ENCODE results near the gene SLC35F3.

SLC35F3 gene

GRCh38 chr1:234072793-234073192 is 168.3 kb downstream of the SLC35F3 start:
- H3K27ac Mint-ChIP-seq, result no peak overlapping the region
- no peak overlapping the region for H3K4me3 Mint-ChIP-seq
- H3K27me3 Mint-ChIP-seq, result peaks cover 10% of the 10 kb centered on the region
- H3K36me3 Mint-ChIP-seq (ENCODE audit: low read depth), result no peaks in the 10 kb centered on the region
- no peaks in the 10 kb centered on the region for H3K4me1 Mint-ChIP-seq (ENCODE audit: low read depth)
- H3K9me3 Mint-ChIP-seq, result no peaks in the 10 kb centered on the region

GRCh38 chr1:234078143-234078542 is 173.7 kb downstream of the SLC35F3 start:
- Mint-ChIP-seq H3K9me3 (no peaks in the 10 kb centered on the region), H3K4me1 (ENCODE audit: low read depth) (no peaks in the 10 kb centered on the region), H3K4me3 (no peak overlapping the region), H3K36me3 (ENCODE audit: low read depth) (no peaks in the 10 kb centered on the region), H3K27me3 (peaks cover 40% of the 10 kb centered on the region), H3K27ac (no peak overlapping the region)

- H3K9me3 Mint-ChIP-seq, result no peaks in the 10 kb centered on the region
- no peaks in the 10 kb centered on the region for H3K36me3 Mint-ChIP-seq (ENCODE audit: low read depth)
- H3K27me3 Mint-ChIP-seq, result peaks cover 35% of the 10 kb centered on the region
- H3K4me1 Mint-ChIP-seq (ENCODE audit: low read depth), result no peaks in the 10 kb centered on the region
- no peak overlapping the region for H3K27ac Mint-ChIP-seq
- H3K4me3 Mint-ChIP-seq, result no peak overlapping the region
Observed at GRCh38 chr1:234079896-234080295, 175.4 kb downstream of the SLC35F3 start.

GRCh38 chr1:234083460-234083859 is 179.0 kb downstream of the SLC35F3 start:
- no peak overlapping the region for H3K27ac Mint-ChIP-seq
- peaks cover 41% of the 10 kb centered on the region for H3K27me3 Mint-ChIP-seq
- H3K36me3 Mint-ChIP-seq (ENCODE audit: low read depth), result no peaks in the 10 kb centered on the region
- H3K4me1 Mint-ChIP-seq (ENCODE audit: low read depth), result no peaks in the 10 kb centered on the region
- H3K9me3 Mint-ChIP-seq, result no peaks in the 10 kb centered on the region
- no peak overlapping the region for H3K4me3 Mint-ChIP-seq

- no peaks in the 10 kb centered on the region for H3K4me1 Mint-ChIP-seq (ENCODE audit: low read depth)
- peaks cover 4% of the 10 kb centered on the region for H3K9me3 Mint-ChIP-seq
- H3K36me3 Mint-ChIP-seq (ENCODE audit: low read depth), result no peaks in the 10 kb centered on the region
- H3K4me3 Mint-ChIP-seq, result no peak overlapping the region
- H3K27me3 Mint-ChIP-seq, result peaks cover 30% of the 10 kb centered on the region
- no peak overlapping the region for H3K27ac Mint-ChIP-seq
Observed at GRCh38 chr1:234089396-234089795, 184.9 kb downstream of the SLC35F3 start.

- no peaks in the 10 kb centered on the region for H3K4me1 Mint-ChIP-seq (ENCODE audit: low read depth)
- peaks cover 30% of the 10 kb centered on the region for H3K27me3 Mint-ChIP-seq
- H3K9me3 Mint-ChIP-seq, result peaks cover 4% of the 10 kb centered on the region
- no peaks in the 10 kb centered on the region for H3K36me3 Mint-ChIP-seq (ENCODE audit: low read depth)
- H3K27ac Mint-ChIP-seq, result no peak overlapping the region
- H3K4me3 Mint-ChIP-seq, result no peak overlapping the region
Observed at GRCh38 chr1:234090212-234091064, 186.0 kb downstream of the SLC35F3 start.

- Mint-ChIP-seq H3K27me3 (peaks cover 24% of the 10 kb centered on the region), H3K27ac (no peak overlapping the region), H3K4me1 (ENCODE audit: low read depth) (no peaks in the 10 kb centered on the region)
Observed at GRCh38 chr1:234091065-234091401, 186.6 kb downstream of the SLC35F3 start.

GRCh38 chr1:234091876-234092275 is 187.4 kb downstream of the SLC35F3 start:
- Mint-ChIP-seq H3K9me3 (peaks cover 4% of the 10 kb centered on the region), H3K27me3 (peaks cover 23% of the 10 kb centered on the region), H3K27ac (no peak overlapping the region), H3K36me3 (ENCODE audit: low read depth) (no peaks in the 10 kb centered on the region), H3K4me3 (no peak overlapping the region), H3K4me1 (ENCODE audit: low read depth) (no peaks in the 10 kb centered on the region)

More at GRCh38 chr1:234091065-234091401, 186.6 kb downstream of the SLC35F3 start:
- Mint-ChIP-seq H3K36me3 (ENCODE audit: low read depth) (no peaks in the 10 kb centered on the region), H3K4me3 (no peak overlapping the region), H3K9me3 (peaks cover 4% of the 10 kb centered on the region)

- peaks cover 17% of the 10 kb centered on the region for H3K27me3 Mint-ChIP-seq
- H3K4me1 Mint-ChIP-seq (ENCODE audit: low read depth), result no peaks in the 10 kb centered on the region
- H3K27ac Mint-ChIP-seq, result no peak overlapping the region
- H3K36me3 Mint-ChIP-seq (ENCODE audit: low read depth), result no peaks in the 10 kb centered on the region
- H3K4me3 Mint-ChIP-seq, result no peak overlapping the region
- peaks cover 4% of the 10 kb centered on the region for H3K9me3 Mint-ChIP-seq
Observed at GRCh38 chr1:234093107-234093506, 188.6 kb downstream of the SLC35F3 start.

- no peak overlapping the region for H3K27ac Mint-ChIP-seq
- H3K4me1 Mint-ChIP-seq (ENCODE audit: low read depth), result no peaks in the 10 kb centered on the region
- peaks cover 17% of the 10 kb centered on the region for H3K27me3 Mint-ChIP-seq
- no peak overlapping the region for H3K4me3 Mint-ChIP-seq
- H3K36me3 Mint-ChIP-seq (ENCODE audit: low read depth), result no peaks in the 10 kb centered on the region
- peaks cover 4% of the 10 kb centered on the region for H3K9me3 Mint-ChIP-seq
Observed at GRCh38 chr1:234093741-234094140, 189.3 kb downstream of the SLC35F3 start.

- H3K27ac Mint-ChIP-seq, result no peak overlapping the region
- no peaks in the 10 kb centered on the region for H3K4me1 Mint-ChIP-seq (ENCODE audit: low read depth)
- H3K9me3 Mint-ChIP-seq, result peaks cover 4% of the 10 kb centered on the region
- no peak overlapping the region for H3K4me3 Mint-ChIP-seq
- no peaks in the 10 kb centered on the region for H3K36me3 Mint-ChIP-seq (ENCODE audit: low read depth)
- H3K27me3 Mint-ChIP-seq, result peaks cover 17% of the 10 kb centered on the region
Observed at GRCh38 chr1:234094172-234094571, 189.7 kb downstream of the SLC35F3 start.

- no peaks in the 10 kb centered on the region for H3K9me3 Mint-ChIP-seq
- H3K4me3 Mint-ChIP-seq, result no peak overlapping the region
- H3K27ac Mint-ChIP-seq, result no peak overlapping the region
- H3K4me1 Mint-ChIP-seq (ENCODE audit: low read depth), result no peaks in the 10 kb centered on the region
- H3K27me3 Mint-ChIP-seq, result peaks cover 17% of the 10 kb centered on the region
- no peaks in the 10 kb centered on the region for H3K36me3 Mint-ChIP-seq (ENCODE audit: low read depth)
Observed at GRCh38 chr1:234096161-234096770, 191.8 kb downstream of the SLC35F3 start.

GRCh38 chr1:234102583-234102982 is 198.1 kb downstream of the SLC35F3 start:
- Mint-ChIP-seq H3K9me3 (no peaks in the 10 kb centered on the region), H3K27ac (no peak overlapping the region)

GRCh38 chr1:234103198-234103597 is 198.7 kb downstream of the SLC35F3 start:
- Mint-ChIP-seq H3K4me1 (ENCODE audit: low read depth) (no peaks in the 10 kb centered on the region), H3K36me3 (ENCODE audit: low read depth) (no peaks in the 10 kb centered on the region), H3K9me3 (no peaks in the 10 kb centered on the region), H3K27me3 (peaks cover 36% of the 10 kb centered on the region), H3K27ac (no peak overlapping the region), H3K4me3 (no peak overlapping the region)

More at GRCh38 chr1:234102583-234102982, 198.1 kb downstream of the SLC35F3 start:
- H3K27me3 Mint-ChIP-seq, result peaks cover 36% of the 10 kb centered on the region
- no peaks in the 10 kb centered on the region for H3K4me1 Mint-ChIP-seq (ENCODE audit: low read depth)
- H3K4me3 Mint-ChIP-seq, result no peak overlapping the region
- no peaks in the 10 kb centered on the region for H3K36me3 Mint-ChIP-seq (ENCODE audit: low read depth)

GRCh38 chr1:234106032-234106431 is 201.6 kb downstream of the SLC35F3 start:
- Mint-ChIP-seq H3K9me3 (no peaks in the 10 kb centered on the region), H3K4me3 (no peak overlapping the region), H3K27ac (no peak overlapping the region), H3K27me3 (peaks cover 27% of the 10 kb centered on the region), H3K36me3 (ENCODE audit: low read depth) (no peaks in the 10 kb centered on the region), H3K4me1 (ENCODE audit: low read depth) (no peaks in the 10 kb centered on the region)
